ENCODE data around the gene BAHD1. TPM values are rescaled to one million over a fixed set of nuclear protein-coding genes. Genes with fewer than 3 reads are reported as not detected.

The BAHD1 gene
- total and polyA plus RNA-seq, 2 donors (not counting 1 experiment from before 2014, with no cell fraction given) = 15.0 to 34.7 TPM

- Histone ChIP-seq H4K20me1 (ENCODE audit: control insufficient read depth, insufficient read depth, low read length, poor library complexity, severe bottlenecking) (no peaks in the 10 kb centered on the region), H3K4me1 (ENCODE audit: control insufficient read depth in 2 of 2, insufficient read depth in 2 of 2, low read length in 2 of 2) (no peaks in the 10 kb centered on the region), H3K9ac (ENCODE audit: low read length) (no peak overlapping the region), H2AFZ (ENCODE audit: insufficient read depth, low read depth, low read length, poor library complexity, severe bottlenecking) (no peak overlapping the region), H3K4me3 (ENCODE audit: control extremely low read depth in 1 of 5, extremely low read depth in 1 of 5, insufficient read depth in 1 of 5, low read depth in 2 of 5, low read length in 4 of 5) (no peak overlapping the region), H3K79me2 (ENCODE audit: control insufficient read depth, insufficient read depth, low read length) (no peaks in the 10 kb centered on the region), H3K4me2 (replicated peaks; ENCODE audit: low read depth, low read length, poor library complexity, severe bottlenecking) (no peak overlapping the region), H3K27me3 (replicated peaks in 1 of 4; ENCODE audit: control extremely low read depth in 1 of 4, control insufficient read depth in 3 of 4, insufficient read depth in 4 of 4, low read length in 3 of 4) (no peaks in the 10 kb centered on the region), H3K36me3 (replicated peaks in 1 of 2; ENCODE audit: control extremely low read depth in 1 of 2, control insufficient read depth in 1 of 2, extremely low read depth in 1 of 2, insufficient read depth in 2 of 2, low read length in 1 of 2) (peaks cover 0 to 2% of the 10 kb centered on the region in 2 experiments), H3K9me3 (ENCODE audit: control extremely low read depth in 1 of 3, control insufficient read depth in 2 of 3, insufficient read depth in 1 of 3, low read length in 2 of 3) (no peaks in the 10 kb centered on the region), H3K27ac (ENCODE audit: low read length in 2 of 2) (no peak overlapping the region)
- ATAC-seq (ENCODE audit: low read depth) (no peak), DNase-seq (no peak)
- intact Hi-C loops (cut with micrococcal nuclease) = loop anchor here (10.0 kb wide), 1 partner anchor 644 kb away; the partner anchor contains the start of gene FSIP1
- ChIA-PET CTCF (interaction anchor here (2.1 kb wide), 1 partner anchor 85 kb away, joined by 7 read pairs; no protein-coding TSS in a partner anchor), POLR2A (no interaction called here)
- Mint-ChIP-seq H3K27ac (no peak overlapping the region), H3K4me1 (no peaks in the 10 kb centered on the region), H3K27me3 (no peaks in the 10 kb centered on the region), H3K9me3 (ENCODE audit: insufficient read depth) (no peaks in the 10 kb centered on the region), H3K4me3 (no peak overlapping the region)
- 94% methylated on average over 8 of the region's 10 CpGs for WGBS (ENCODE audit: insufficient coverage)
- TF ChIP-seq CTCF (IDR thresholded peaks at IDR 0.05) (no peak), EZH2 (IDR thresholded peaks at IDR 0.05; ENCODE audit: borderline replicate concordance, insufficient read depth, low read depth, low read length, poor library complexity, severe bottlenecking) (no peak)
Observed at GRCh38 chr15:40429068-40429710, 11.6 kb upstream of the BAHD1 start.

GRCh38 chr15:40430271-40430805 lies 10.4 kb upstream of the BAHD1 start:
- Histone ChIP-seq H3K4me2 (replicated peaks; ENCODE audit: low read depth, low read length, poor library complexity, severe bottlenecking) (no peak overlapping the region), H3K27ac (ENCODE audit: low read length in 2 of 2) (no peak overlapping the region), H3K4me3 (ENCODE audit: control extremely low read depth in 1 of 5, extremely low read depth in 1 of 5, insufficient read depth in 1 of 5, low read depth in 2 of 5, low read length in 4 of 5) (no peak overlapping the region), H2AFZ (ENCODE audit: insufficient read depth, low read depth, low read length, poor library complexity, severe bottlenecking) (no peak overlapping the region), H3K4me1 (ENCODE audit: control insufficient read depth in 2 of 2, insufficient read depth in 2 of 2, low read length in 2 of 2) (no peaks in the 10 kb centered on the region), H3K9me3 (ENCODE audit: control extremely low read depth in 1 of 3, control insufficient read depth in 2 of 3, insufficient read depth in 1 of 3, low read length in 2 of 3) (no peaks in the 10 kb centered on the region), H3K27me3 (replicated peaks in 1 of 4; ENCODE audit: control extremely low read depth in 1 of 4, control insufficient read depth in 3 of 4, insufficient read depth in 4 of 4, low read length in 3 of 4) (peaks cover 0 to 5% (median under 1%) of the 10 kb centered on the region in 4 experiments), H4K20me1 (ENCODE audit: control insufficient read depth, insufficient read depth, low read length, poor library complexity, severe bottlenecking) (no peaks in the 10 kb centered on the region), H3K9ac (ENCODE audit: low read length) (no peak overlapping the region), H3K79me2 (ENCODE audit: control insufficient read depth, insufficient read depth, low read length) (no peaks in the 10 kb centered on the region), H3K36me3 (replicated peaks in 1 of 2; ENCODE audit: control extremely low read depth in 1 of 2, control insufficient read depth in 1 of 2, extremely low read depth in 1 of 2, insufficient read depth in 2 of 2, low read length in 1 of 2) (peaks cover 0 to 2% of the 10 kb centered on the region in 2 experiments)
- DNase-seq (no peak), ATAC-seq (ENCODE audit: low read depth) (no peak)
- 90% methylated on average over 10 of the region's 10 CpGs for WGBS (ENCODE audit: insufficient coverage)
- TF ChIP-seq EZH2 (IDR thresholded peaks at IDR 0.05; ENCODE audit: borderline replicate concordance, insufficient read depth, low read depth, low read length, poor library complexity, severe bottlenecking) (no peak), CTCF (IDR thresholded peaks at IDR 0.05) (no peak)
- no peak overlapping the region for H3K4me3 Mint-ChIP-seq
- ChIA-PET CTCF (interaction anchor here (0.7 to 2.1 kb wide), 3 partner anchors 8 to 557 kb away, joined by 3 to 7 read pairs (median 3); no protein-coding TSS in a partner anchor), POLR2A (interaction anchor here (0.6 kb wide), 1 partner anchor 10 kb away, joined by 5 read pairs; no protein-coding TSS in a partner anchor)
- H3K9me3 Mint-ChIP-seq (ENCODE audit: insufficient read depth) = no peaks in the 10 kb centered on the region
- intact Hi-C loops (cut with micrococcal nuclease) = no loop called here
- H3K27me3 Mint-ChIP-seq = peaks cover under 1% of the 10 kb centered on the region
- peaks cover 1% of the 10 kb centered on the region for H3K4me1 Mint-ChIP-seq
- no peak overlapping the region for H3K27ac Mint-ChIP-seq

Measured in B cell (primary cell).